Endothelial cell of umbilical vein (primary cell): ENCODE data around the gene NT5M. TPM values are rescaled to one million over a fixed set of nuclear protein-coding genes. Genes with fewer than 3 reads are reported as not detected.

Experiments
- BruUV-seq: library from RNA; stranded (reverse); fragments of 400-500 nt; replicated peaks from 2 replicates; lab custom pipeline; 2021; lab: Mats Ljungman, UMichigan
- CTCF ChIA-PET: fragments of 300-600, 350-600 bp; sonication (Branson Sonifier 250); formaldehyde crosslinking; loops from one replicate; lab custom pipeline; 2021; ENCODE audit warnings: antibody characterized with exemption, inconsistent platforms; lab: Charles Lee
- POLR2A ChIA-PET: fragments of 300-600, 350-600 bp; sonication (Branson Sonifier 250); formaldehyde crosslinking; loops from one replicate; lab custom pipeline; 2021; ENCODE audit warnings: antibody characterized with exemption, inconsistent platforms; lab: Charles Lee
- DNase-seq: peaks from one replicate; pipeline ENCODE4 v3.0.0-alpha.2; 2011; ENCODE audit warnings: low read depth, low spot score
- FAIRE-seq: peaks from 2 replicates; lab custom pipeline; 2011; peaks lifted over from hg19 to GRCh38; lab: Jason Lieb, UNC
- H2AFZ ChIP-seq: 2 replicates; pipeline ENCODE4 v1.6.0; 2012; ENCODE audit warnings: low read depth, low read length, control low read depth, inconsistent platforms
- H3K27ac ChIP-seq: 2 replicates; pipeline ENCODE4 v1.5.1; 2011; ENCODE audit warnings: low read depth, mild to moderate bottlenecking, control low read depth, low read length, moderate library complexity; ENCODE audit not compliant: insufficient read depth
- H3K27me3 ChIP-seq, 2 experiments: 2 replicates each; pipeline versions ENCODE4 v1.6.0 to v1.6.1; 2011; ENCODE audit warnings: low read length in 2 of 2, mixed read lengths in 1 of 2; ENCODE audit not compliant: control insufficient read depth in 2 of 2, insufficient read depth in 2 of 2
- H3K36me3 ChIP-seq, 2 experiments: 2 replicates in 1 of 2; 3 replicates in 1 of 2; pipeline ENCODE4 v1.5.1; 2011; ENCODE audit warnings: low read length in 2 of 2, mild to moderate bottlenecking in 1 of 2, moderate library complexity in 1 of 2; ENCODE audit not compliant: control insufficient read depth in 2 of 2, insufficient read depth in 2 of 2; ENCODE audit errors: extremely low read depth in 1 of 2
- H3K4me1 ChIP-seq: 3 replicates; pipeline ENCODE4 v1.5.1; 2011; ENCODE audit warnings: mild to moderate bottlenecking, low read length; ENCODE audit not compliant: control insufficient read depth, insufficient read depth; ENCODE audit errors: extremely low read depth
- H3K4me2 ChIP-seq: 2 replicates; pipeline ENCODE4 v1.6.1; 2011; ENCODE audit warnings: low read length, control low read depth, mixed read lengths; ENCODE audit not compliant: insufficient read depth
- H3K4me3 ChIP-seq, 3 experiments: fragments of 200-600 bp in 1 of 3; sonication (generic), shearing (Covaris generic) in 1 of 3; replicated peaks in 1 of 3; 2 replicates each; pipeline ENCODE4 v1.5.1; 2011 to 2016; ENCODE audit warnings: control low read depth in 3 of 3, low read length in 3 of 3, mild to moderate bottlenecking in 2 of 3, inconsistent platforms in 1 of 3, low read depth in 1 of 3, moderate library complexity in 1 of 3; ENCODE audit not compliant: insufficient read depth in 1 of 3
- H3K79me2 ChIP-seq: 2 replicates; pipeline ENCODE4 v1.6.0; 2012; ENCODE audit warnings: low read length, inconsistent platforms; ENCODE audit not compliant: control insufficient read depth, insufficient read depth
- H3K9ac ChIP-seq: replicated peaks from 2 replicates; pipeline ENCODE3; 2011; ENCODE audit warnings: low read length, control low read depth; ENCODE audit not compliant: insufficient read depth; ENCODE audit errors: extremely low read depth
- H3K9me1 ChIP-seq: replicated peaks from 3 replicates; pipeline ENCODE4 v1.6.0; 2011; ENCODE audit warnings: mild to moderate bottlenecking, low read length; ENCODE audit not compliant: control insufficient read depth, insufficient read depth; ENCODE audit errors: extremely low read depth
- H3K9me3 ChIP-seq: replicated peaks from 2 replicates; pipeline ENCODE4 v1.5.1; 2012; ENCODE audit warnings: low read length, inconsistent platforms; ENCODE audit not compliant: control insufficient read depth, insufficient read depth
- H4K20me1 ChIP-seq: replicated peaks from 2 replicates; pipeline ENCODE3; 2011; ENCODE audit warnings: mild to moderate bottlenecking, low read length; ENCODE audit not compliant: control insufficient read depth, insufficient read depth; ENCODE audit errors: extremely low read depth
- EZH2 ChIP-seq: IDR thresholded peaks from 2 replicates; pipeline ENCODE4 v1.6.1; 2012; ENCODE audit warnings: borderline replicate concordance, low read depth, mild to moderate bottlenecking, moderate library complexity, low read length, inconsistent platforms; ENCODE audit not compliant: severe bottlenecking
- FOS ChIP-seq: IDR thresholded peaks from 2 replicates; pipeline ENCODE4 v1.6.1; 2011; ENCODE audit warnings: mild to moderate bottlenecking, low read length, moderate library complexity, borderline replicate concordance; ENCODE audit not compliant: insufficient read depth
- GATA2 ChIP-seq: IDR thresholded peaks from 2 replicates; pipeline ENCODE4 v1.7.0; 2011; ENCODE audit warnings: low read depth, mild to moderate bottlenecking, moderate library complexity, mixed read lengths, low read length; ENCODE audit not compliant: insufficient read length, insufficient read depth
- JUN ChIP-seq: IDR thresholded peaks from 2 replicates; pipeline ENCODE4 v1.6.1; 2011; ENCODE audit warnings: borderline replicate concordance, low read depth; ENCODE audit not compliant: insufficient read length, insufficient read depth
- MAX ChIP-seq: IDR thresholded peaks from 2 replicates; pipeline ENCODE4 v1.6.1; 2011; ENCODE audit not compliant: insufficient read depth, insufficient read length
- MYC ChIP-seq: IDR thresholded peaks from one replicate; pipeline ENCODE4 v1.6.1; 2011; ENCODE audit warnings: mild to moderate bottlenecking, low read depth, low read length
- POLR2AphosphoS5 ChIP-seq: IDR thresholded peaks from 2 replicates; pipeline ENCODE4 v1.6.1; 2012; ENCODE audit warnings: low read depth, mild to moderate bottlenecking, control low read depth, low read length, moderate library complexity; ENCODE audit not compliant: insufficient read depth
- dilution Hi-C: fragments of 300-500 bp; cut with MboI; formaldehyde crosslinking; loops from one replicate; pipeline ENCODE4 v1.15.0; 2019; ENCODE audit warnings: low sequenced_read_pairs; ENCODE audit not compliant: extremely low pct_ligation_motif_present
- intact Hi-C: fragments of 100-400 bp; cut with micrococcal nuclease; formaldehyde crosslinking; loops from one replicate; pipeline ENCODE4 v1.10.0; 2022
- polyA plus RNA-seq, 4 experiments: library from polyadenylated mRNA; depleted of rRNA in 3 of 4; stranded (reverse) in 3 of 4; unstranded in 1 of 4; fragments of >200 nt; gene quantifications; 2 replicates each; pipeline versions ENCODE4 v1.2.1 to v1.2.3, GENCODE V29; 2011 to 2012; ENCODE audit warnings: missing spikeins in 1 of 4
- total RNA-seq: library from RNA; stranded (reverse); gene quantifications from 2 replicates; pipeline ENCODE4 v1.2.3, GENCODE V29; 2021
- TF ChIP-seq, protein P1 (sequence below), 2 donors: IDR thresholded peaks; 1 replicate in 1 of 2; 2 replicates in 1 of 2; pipeline ENCODE4 v1.5.1; 2011; ENCODE audit warnings: low read length in 2 of 2, mild to moderate bottlenecking in 2 of 2, moderate library complexity in 2 of 2, control low read depth in 1 of 2, inconsistent platforms in 1 of 2, low read depth in 1 of 2; ENCODE audit not compliant: insufficient read depth in 1 of 2; ENCODE audit errors: extremely low read depth in 1 of 2

NT5M gene
- total and polyA plus RNA-seq, 2 donors (not counting 3 experiments of a cell fraction or from before 2014, with no cell fraction given), result 0.91 to 3.0 TPM

DNA sequence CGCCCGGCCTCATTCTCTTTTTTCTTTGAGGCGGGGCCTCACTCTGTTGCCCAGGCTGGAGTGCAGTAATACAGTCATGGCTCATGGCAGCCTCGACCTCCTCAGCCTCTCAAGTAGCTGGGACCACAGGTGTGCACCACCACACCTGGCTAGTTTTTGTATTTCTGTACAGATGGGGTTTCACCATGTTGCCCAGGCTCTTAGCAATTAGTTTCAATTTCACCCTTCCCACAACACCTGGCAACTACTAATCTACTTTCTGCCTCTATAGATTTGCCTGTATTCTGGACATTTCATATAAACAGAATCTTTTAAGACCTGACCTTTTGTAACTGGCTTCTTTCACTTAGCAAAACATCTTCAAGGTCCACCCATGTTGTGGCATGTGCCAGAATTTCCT lies 8.0 kb upstream of the NT5M start:
- Histone ChIP-seq H3K27me3 (no peaks in the 10 kb centered on the region), H3K4me3 (no peak overlapping the region), H3K9me1 (no peaks in the 10 kb centered on the region), H3K9ac (no peak overlapping the region), H3K36me3 (no peaks in the 10 kb centered on the region), H4K20me1 (no peaks in the 10 kb centered on the region), H3K27ac (no peak overlapping the region), H3K79me2 (no peaks in the 10 kb centered on the region), H3K4me1 (no peaks in the 10 kb centered on the region), H3K9me3 (no peaks in the 10 kb centered on the region), H2AFZ (no peak overlapping the region), H3K4me2 (no peak overlapping the region)
- dilution Hi-C loops (no loop called here), intact Hi-C loops (no loop called here)
- no peak for DNase-seq
- BruUV-seq, result no TSS peak
- FAIRE-seq, result no peak
- TF ChIP-seq, protein P1, sequence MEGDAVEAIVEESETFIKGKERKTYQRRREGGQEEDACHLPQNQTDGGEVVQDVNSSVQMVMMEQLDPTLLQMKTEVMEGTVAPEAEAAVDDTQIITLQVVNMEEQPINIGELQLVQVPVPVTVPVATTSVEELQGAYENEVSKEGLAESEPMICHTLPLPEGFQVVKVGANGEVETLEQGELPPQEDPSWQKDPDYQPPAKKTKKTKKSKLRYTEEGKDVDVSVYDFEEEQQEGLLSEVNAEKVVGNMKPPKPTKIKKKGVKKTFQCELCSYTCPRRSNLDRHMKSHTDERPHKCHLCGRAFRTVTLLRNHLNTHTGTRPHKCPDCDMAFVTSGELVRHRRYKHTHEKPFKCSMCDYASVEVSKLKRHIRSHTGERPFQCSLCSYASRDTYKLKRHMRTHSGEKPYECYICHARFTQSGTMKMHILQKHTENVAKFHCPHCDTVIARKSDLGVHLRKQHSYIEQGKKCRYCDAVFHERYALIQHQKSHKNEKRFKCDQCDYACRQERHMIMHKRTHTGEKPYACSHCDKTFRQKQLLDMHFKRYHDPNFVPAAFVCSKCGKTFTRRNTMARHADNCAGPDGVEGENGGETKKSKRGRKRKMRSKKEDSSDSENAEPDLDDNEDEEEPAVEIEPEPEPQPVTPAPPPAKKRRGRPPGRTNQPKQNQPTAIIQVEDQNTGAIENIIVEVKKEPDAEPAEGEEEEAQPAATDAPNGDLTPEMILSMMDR (IDR thresholded peaks at IDR 0.05; ENCODE audit: extremely low read depth in 1 of 2, insufficient read depth in 1 of 2, low read depth in 1 of 2, low read length in 2 of 2), result no peak
- POLR2A ChIA-PET, result no interaction called here
- CTCF ChIA-PET, result interaction anchor here (1.5 kb wide), 1 partner anchor 11 kb away, joined by 5 read pairs; no protein-coding TSS in a partner anchor

DNA sequence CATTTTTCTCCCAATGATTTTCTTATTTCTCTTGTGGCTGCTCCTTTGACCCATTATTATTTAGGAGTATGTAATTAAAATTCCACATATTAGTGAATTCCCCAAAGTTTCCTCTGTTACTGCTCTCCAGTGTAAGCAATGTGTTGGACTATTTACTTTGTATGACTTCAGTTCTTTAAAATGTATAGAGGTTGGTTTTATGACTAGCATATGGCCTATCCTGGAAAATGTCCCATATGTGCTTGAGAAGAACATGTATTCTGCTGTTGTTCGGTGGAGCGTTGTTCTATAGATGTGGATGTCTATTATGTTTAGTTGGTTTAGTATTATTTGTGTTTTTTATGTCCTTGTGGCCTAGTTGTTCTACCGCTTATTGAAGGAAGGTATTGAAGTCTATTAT lies 6.0 kb upstream of the NT5M start:
- FAIRE-seq, result no peak
- no peak for DNase-seq
- H3K9ac ChIP-seq, result no peak overlapping the region
- H3K9me1 ChIP-seq, result no peaks in the 10 kb centered on the region
- no peak overlapping the region for H2AFZ ChIP-seq
- ChIA-PET CTCF (no interaction called here), POLR2A (no interaction called here)
- no peaks in the 10 kb centered on the region for H4K20me1 ChIP-seq
- no peak overlapping the region for H3K4me3 ChIP-seq
- no peaks in the 10 kb centered on the region for H3K9me3 ChIP-seq
- H3K36me3 ChIP-seq, result no peaks in the 10 kb centered on the region
- intact Hi-C loops (no loop called here), dilution Hi-C loops (no loop called here)
- TF ChIP-seq MYC, result no peak
- no peak for TF ChIP-seq JUN
- no peak for TF ChIP-seq EZH2
- no peak for TF ChIP-seq MAX
- TF ChIP-seq, protein P1 (IDR thresholded peaks at IDR 0.05; ENCODE audit: extremely low read depth in 1 of 2, insufficient read depth in 1 of 2, low read depth in 1 of 2, low read length in 2 of 2), result no peak
- TF ChIP-seq GATA2, result no peak
- no peak for TF ChIP-seq FOS
- no peak for TF ChIP-seq POLR2AphosphoS5
- BruUV-seq, result no TSS peak
- H3K79me2 ChIP-seq, result no peaks in the 10 kb centered on the region
- no peak overlapping the region for H3K4me2 ChIP-seq
- H3K27ac ChIP-seq, result no peak overlapping the region
- no peaks in the 10 kb centered on the region for H3K27me3 ChIP-seq
- H3K4me1 ChIP-seq, result peaks cover 2% of the 10 kb centered on the region
